OCI-LY7 (cell line): ENCODE data around the gene OTUB1.

Source experiments
- EZH2phosphoT487 ChIP-seq: fragments of 200-600 bp; sonication (generic); IDR thresholded peaks from 2 replicates; pipeline ENCODE4 v1.6.1; 2018; ENCODE audit warnings: low read depth, borderline replicate concordance, mild to moderate bottlenecking, mixed run types, antibody characterized with exemption, low read length, moderate library complexity, mixed read lengths
- TF ChIP-seq, protein P1 (sequence below): fragments of 200-600 bp; sonication (generic); conservative IDR thresholded peaks from 2 replicates; pipeline ENCODE4 v1.5.1; 2014; ENCODE audit warnings: mild to moderate bottlenecking, antibody characterized with exemption, low read length, moderate library complexity, mixed read lengths

GRCh38 chr11:63937713-63938478, 48.3 kb upstream of the OTUB1 start:
- TF ChIP-seq, protein P1, sequence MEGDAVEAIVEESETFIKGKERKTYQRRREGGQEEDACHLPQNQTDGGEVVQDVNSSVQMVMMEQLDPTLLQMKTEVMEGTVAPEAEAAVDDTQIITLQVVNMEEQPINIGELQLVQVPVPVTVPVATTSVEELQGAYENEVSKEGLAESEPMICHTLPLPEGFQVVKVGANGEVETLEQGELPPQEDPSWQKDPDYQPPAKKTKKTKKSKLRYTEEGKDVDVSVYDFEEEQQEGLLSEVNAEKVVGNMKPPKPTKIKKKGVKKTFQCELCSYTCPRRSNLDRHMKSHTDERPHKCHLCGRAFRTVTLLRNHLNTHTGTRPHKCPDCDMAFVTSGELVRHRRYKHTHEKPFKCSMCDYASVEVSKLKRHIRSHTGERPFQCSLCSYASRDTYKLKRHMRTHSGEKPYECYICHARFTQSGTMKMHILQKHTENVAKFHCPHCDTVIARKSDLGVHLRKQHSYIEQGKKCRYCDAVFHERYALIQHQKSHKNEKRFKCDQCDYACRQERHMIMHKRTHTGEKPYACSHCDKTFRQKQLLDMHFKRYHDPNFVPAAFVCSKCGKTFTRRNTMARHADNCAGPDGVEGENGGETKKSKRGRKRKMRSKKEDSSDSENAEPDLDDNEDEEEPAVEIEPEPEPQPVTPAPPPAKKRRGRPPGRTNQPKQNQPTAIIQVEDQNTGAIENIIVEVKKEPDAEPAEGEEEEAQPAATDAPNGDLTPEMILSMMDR = peak; percentile 42; the same call in 1 of the 2 replicates
- no peak for TF ChIP-seq EZH2phosphoT487
